Endothelial cell (in vitro differentiated cells): ENCODE data around the gene PLD5. TPM values are rescaled to one million over a fixed set of nuclear protein-coding genes. Genes with fewer than 3 reads are reported as not detected.
"Not testable (repeated sequence)": the region's sequence is repeated elsewhere in the genome, so short reads cannot be mapped to it uniquely, and the experiment has no call there.

Experiments
- DNase-seq: peaks from one replicate; pipeline ENCODE4 v3.0.0; 2021; ENCODE audit warnings: low spot score
- H3K27ac Mint-ChIP-seq: one replicate; pipeline ENCODE4 v1.8.0; 2021; ENCODE audit warnings: mixed read lengths, inconsistent platforms; ENCODE audit not compliant: unreplicated experiment
- H3K27me3 Mint-ChIP-seq: one replicate; pipeline ENCODE4 v1.8.0; 2021; ENCODE audit warnings: mild to moderate bottlenecking, moderate library complexity, mixed read lengths, inconsistent platforms; ENCODE audit not compliant: unreplicated experiment
- H3K36me3 Mint-ChIP-seq: one replicate; pipeline ENCODE4 v1.8.0; 2021; ENCODE audit warnings: mild to moderate bottlenecking, low read depth, mixed read lengths, inconsistent platforms; ENCODE audit not compliant: unreplicated experiment
- H3K4me1 Mint-ChIP-seq: one replicate; pipeline ENCODE4 v1.8.0; 2021; ENCODE audit warnings: mild to moderate bottlenecking, mixed read lengths, inconsistent platforms; ENCODE audit not compliant: unreplicated experiment
- H3K4me3 Mint-ChIP-seq: one replicate; pipeline ENCODE4 v1.8.0; 2021; ENCODE audit warnings: mild to moderate bottlenecking, mixed read lengths, inconsistent platforms; ENCODE audit not compliant: unreplicated experiment
- H3K9me3 Mint-ChIP-seq: one replicate; pipeline ENCODE4 v1.8.0; 2021; ENCODE audit warnings: mixed read lengths, inconsistent platforms; ENCODE audit not compliant: unreplicated experiment
- total RNA-seq: library from RNA; stranded (reverse); fragmentation: NEBNext Ultra II Directional; extraction: Animal tissue kit (Norgen Biotek cat#: 25700); gene quantifications from one replicate; pipeline ENCODE4 v1.2.1, GENCODE V29; 2021; ENCODE audit not compliant: unreplicated experiment
- TF ChIP-seq, protein P1 (sequence below): fragments of 200-600 bp; sonication (generic); IDR thresholded peaks from one replicate; pipeline ENCODE4 v1.5.0; 2021; ENCODE audit warnings: antibody characterized with exemption; ENCODE audit not compliant: unreplicated experiment

Gene PLD5
- total RNA-seq, 1 donor from 2014 or later = not detected

DNA sequence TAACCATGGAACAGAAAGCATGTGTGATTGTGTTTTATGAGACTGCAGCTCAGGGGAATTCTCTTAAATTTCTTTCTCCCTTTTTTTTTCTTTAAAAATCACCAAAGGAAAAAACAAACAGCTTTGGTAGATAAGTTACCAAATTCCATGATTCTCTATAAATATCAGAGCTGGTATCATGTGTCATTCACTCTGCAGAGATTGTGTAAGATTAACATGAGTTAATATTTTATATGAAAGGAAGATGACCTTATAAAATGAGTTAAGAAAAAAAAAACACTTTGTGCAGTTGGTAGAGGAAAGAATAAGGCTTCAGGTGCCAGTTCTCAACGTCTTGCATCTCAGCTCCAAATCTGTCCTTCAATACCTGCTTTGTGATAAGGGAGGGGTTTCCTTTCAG lies 287.4 kb downstream of the PLD5 start:
- TF ChIP-seq, protein P1, sequence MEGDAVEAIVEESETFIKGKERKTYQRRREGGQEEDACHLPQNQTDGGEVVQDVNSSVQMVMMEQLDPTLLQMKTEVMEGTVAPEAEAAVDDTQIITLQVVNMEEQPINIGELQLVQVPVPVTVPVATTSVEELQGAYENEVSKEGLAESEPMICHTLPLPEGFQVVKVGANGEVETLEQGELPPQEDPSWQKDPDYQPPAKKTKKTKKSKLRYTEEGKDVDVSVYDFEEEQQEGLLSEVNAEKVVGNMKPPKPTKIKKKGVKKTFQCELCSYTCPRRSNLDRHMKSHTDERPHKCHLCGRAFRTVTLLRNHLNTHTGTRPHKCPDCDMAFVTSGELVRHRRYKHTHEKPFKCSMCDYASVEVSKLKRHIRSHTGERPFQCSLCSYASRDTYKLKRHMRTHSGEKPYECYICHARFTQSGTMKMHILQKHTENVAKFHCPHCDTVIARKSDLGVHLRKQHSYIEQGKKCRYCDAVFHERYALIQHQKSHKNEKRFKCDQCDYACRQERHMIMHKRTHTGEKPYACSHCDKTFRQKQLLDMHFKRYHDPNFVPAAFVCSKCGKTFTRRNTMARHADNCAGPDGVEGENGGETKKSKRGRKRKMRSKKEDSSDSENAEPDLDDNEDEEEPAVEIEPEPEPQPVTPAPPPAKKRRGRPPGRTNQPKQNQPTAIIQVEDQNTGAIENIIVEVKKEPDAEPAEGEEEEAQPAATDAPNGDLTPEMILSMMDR = no peak
- H3K4me1 Mint-ChIP-seq = no peaks in the 10 kb centered on the region
- no peak overlapping the region for H3K27ac Mint-ChIP-seq
- no peak for DNase-seq
- H3K27me3 Mint-ChIP-seq = no peaks in the 10 kb centered on the region
- no peak overlapping the region for H3K4me3 Mint-ChIP-seq
- H3K9me3 Mint-ChIP-seq = no peaks in the 10 kb centered on the region
- no peaks in the 10 kb centered on the region for H3K36me3 Mint-ChIP-seq

DNA sequence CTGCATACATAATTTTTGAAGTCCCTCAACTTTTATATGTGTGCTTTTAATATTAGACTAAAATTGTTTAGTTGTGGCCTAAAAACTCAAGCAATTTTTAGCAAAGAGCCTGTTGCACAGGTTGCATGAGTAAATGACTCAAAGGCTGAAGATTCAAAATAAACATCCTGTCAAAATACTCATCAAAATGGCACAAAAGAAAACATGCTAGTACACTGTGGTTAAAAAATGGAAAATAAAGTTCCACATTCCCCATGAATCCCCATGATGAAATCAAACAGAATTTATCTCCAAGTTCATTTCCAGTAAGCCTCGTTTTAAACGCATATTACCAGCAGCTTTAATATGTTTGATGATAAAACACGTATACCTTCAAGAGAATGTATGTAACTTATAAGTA lies 295.5 kb downstream of the PLD5 start:
- H3K9me3 Mint-ChIP-seq = no peaks in the 10 kb centered on the region
- H3K27me3 Mint-ChIP-seq = no peaks in the 10 kb centered on the region
- no peak overlapping the region for H3K27ac Mint-ChIP-seq

DNA sequence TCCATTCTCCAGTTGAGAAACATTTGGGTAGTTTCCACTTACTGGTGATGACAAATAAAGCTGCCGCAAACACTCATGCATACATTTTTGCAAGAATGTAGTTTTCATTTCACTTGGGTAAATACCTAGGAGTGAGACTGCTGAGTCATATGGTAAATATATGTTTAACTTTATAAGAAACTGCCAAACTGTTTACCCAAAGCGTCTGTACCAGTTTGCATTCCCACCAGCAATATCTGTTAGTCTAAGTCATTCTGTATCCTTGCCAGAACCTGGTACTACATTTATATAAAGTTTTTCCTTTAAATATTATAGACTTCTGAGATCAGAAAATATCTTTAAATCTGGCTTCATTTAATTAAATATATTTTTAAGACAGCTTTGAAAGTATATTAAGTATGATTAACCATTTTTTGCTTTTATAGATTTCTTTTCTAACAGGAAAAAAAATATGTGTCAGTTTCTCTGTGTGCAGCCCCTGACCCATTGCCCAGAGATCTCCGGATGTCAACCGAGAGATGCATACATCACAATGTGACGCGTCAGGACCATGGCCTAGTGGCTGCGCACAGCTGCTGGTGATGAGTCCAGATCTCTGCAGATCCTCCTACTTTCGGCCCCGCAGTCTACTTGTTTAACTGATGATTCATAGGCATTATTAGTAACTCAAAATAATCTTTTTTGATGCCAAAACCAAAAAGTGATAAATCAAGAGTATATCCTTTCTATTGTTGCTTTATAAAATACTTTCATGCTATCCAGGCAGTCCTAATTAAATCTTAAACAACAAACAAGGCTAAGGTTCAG lies 298.5 kb downstream of the PLD5 start:
- Mint-ChIP-seq H3K27ac (no peak overlapping the region), H3K27me3 (peaks cover 1% of the 10 kb centered on the region), H3K4me1 (peaks cover 8% of the 10 kb centered on the region), H3K4me3 (no peak overlapping the region), H3K36me3 (no peaks in the 10 kb centered on the region), H3K9me3 (no peaks in the 10 kb centered on the region)
- TF ChIP-seq, protein P1 = no peak
- DNase-seq = no peak

More for the DNA sequence above, 295.5 kb downstream of the PLD5 start:
- TF ChIP-seq, protein P1 = no peak
- DNase-seq = no peak
- Mint-ChIP-seq H3K4me3 (no peak overlapping the region), H3K4me1 (peaks cover 8% of the 10 kb centered on the region), H3K36me3 (no peaks in the 10 kb centered on the region)

DNA sequence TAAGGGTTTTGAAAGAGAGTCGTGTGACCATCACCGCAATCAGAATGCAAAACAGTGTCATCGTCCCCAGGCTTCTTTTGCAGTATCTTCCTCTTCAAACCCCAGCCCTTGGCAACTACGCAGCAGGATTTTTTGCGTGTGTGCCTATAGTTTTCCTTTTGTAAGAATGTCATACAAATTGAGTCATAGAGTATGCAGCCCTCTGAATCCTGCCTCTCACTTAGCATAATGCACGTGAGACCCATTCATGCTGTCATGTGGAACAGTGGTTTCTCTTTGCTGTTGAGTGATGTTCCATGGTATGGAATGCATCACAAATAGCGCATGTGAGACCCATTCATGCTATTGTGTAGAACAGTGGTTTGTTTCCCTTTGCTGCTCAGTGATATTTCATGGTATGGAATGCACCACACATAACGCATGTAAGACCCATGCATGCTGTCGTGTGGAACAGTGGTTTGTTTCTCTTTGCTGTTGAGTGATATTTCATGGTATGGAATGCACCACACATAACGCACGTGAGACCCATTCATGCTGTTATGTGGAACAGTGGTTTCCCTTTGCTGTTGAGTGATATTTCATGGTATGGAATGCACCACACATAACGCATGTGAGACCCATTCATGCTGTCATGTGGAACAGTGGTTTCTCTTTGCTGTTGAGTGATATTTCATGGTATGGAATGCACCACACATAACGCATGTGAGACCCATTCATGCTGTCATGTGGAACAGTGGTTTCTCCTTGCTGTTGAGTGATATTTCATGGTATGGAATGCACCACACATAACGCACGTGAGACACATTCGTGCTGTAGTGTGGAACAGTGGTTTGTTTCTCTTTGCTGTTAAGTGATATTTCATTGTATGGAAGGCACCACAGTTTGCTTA lies 299.4 kb downstream of the PLD5 start:
- not testable (repeated sequence) for H3K36me3 Mint-ChIP-seq, H3K4me3 Mint-ChIP-seq, H3K27me3 Mint-ChIP-seq, H3K4me1 Mint-ChIP-seq, DNase-seq, H3K9me3 Mint-ChIP-seq
- peak overlapping the region; percentile 62 for H3K27ac Mint-ChIP-seq

DNA sequence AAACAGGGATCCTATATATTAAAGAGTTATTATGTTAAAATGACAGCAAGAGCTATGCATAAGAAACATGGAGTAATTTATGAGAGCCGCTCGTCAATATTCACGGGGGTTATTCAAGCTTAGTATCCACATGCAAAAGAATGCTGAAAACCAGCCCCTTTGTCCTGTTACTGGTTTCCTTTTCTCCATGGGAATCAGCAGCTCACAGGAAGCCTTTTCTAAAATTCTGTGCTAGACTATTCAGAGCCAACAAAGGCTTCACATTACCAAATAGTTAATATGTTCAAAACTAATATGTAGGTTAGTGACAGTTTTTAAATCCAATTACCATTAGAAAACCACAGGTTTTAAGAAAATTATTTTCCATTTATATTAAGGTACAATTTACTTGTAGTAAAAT lies 300.0 kb downstream of the PLD5 start:
- Mint-ChIP-seq H3K4me1 (peaks cover 8% of the 10 kb centered on the region), H3K9me3 (no peaks in the 10 kb centered on the region), H3K4me3 (no peak overlapping the region), H3K27me3 (peaks cover 1% of the 10 kb centered on the region), H3K36me3 (no peaks in the 10 kb centered on the region), H3K27ac (no peak overlapping the region)
- TF ChIP-seq, protein P1 = no peak
- no peak for DNase-seq
